Germinal center (tissue), 1 donor: ENCODE data around the gene HELZ.
"Not testable (repeated sequence)": the region's sequence is repeated elsewhere in the genome, so short reads cannot be mapped to it uniquely, and the experiment has no call there.

Experiments
- DNase-seq: peaks from one replicate; pipeline ENCODE4 v3.0.0; 2012; ENCODE audit warnings: mixed read lengths, low spot score

Gene HELZ

GRCh38 chr17:67119102-67119501 is 125.9 kb downstream of the HELZ start:
- DNase-seq = no peak

DNA sequence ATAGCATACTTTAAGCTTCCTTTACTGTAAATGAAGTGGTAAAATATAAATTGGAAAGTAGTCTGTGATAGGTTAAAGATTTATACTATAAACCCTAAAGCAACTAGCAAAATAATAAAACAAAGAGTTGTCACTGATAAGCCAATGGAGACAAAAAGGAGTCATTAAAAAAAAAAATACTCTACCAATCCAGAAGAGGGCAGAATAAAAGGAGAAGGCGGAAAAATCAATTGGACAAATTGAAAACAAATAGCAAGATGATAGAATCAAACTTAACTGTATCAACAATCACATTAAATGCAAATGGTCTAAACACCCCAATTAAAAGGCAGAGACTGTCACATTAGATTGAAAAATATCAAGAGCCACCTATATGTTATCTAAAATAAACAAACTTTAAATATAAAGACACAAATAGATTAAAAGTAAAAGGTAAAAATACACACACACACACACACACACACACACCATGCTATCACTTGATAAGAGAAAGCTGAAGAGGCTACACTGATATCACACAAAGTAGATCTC is 128.9 kb downstream of the HELZ start:
- no peak for DNase-seq

DNA sequence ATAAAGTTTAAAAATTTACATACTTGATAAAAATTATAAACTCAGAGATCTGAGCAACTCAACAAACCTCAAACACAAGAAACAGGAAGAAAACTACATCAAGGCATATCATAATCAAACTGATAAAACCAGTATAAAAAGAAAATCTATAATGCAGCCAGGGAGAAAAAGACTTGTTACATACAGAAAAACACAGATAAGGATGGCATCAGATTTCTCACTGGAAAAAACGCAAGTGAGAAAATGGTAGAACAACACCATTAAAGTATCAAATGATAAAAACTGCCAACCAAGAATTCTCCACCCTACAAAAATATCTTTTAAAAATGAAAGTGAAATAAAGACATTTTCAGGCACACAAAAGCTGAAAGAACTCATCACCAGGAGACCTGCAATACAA is 129.6 kb downstream of the HELZ start:
- no peak for DNase-seq

DNA sequence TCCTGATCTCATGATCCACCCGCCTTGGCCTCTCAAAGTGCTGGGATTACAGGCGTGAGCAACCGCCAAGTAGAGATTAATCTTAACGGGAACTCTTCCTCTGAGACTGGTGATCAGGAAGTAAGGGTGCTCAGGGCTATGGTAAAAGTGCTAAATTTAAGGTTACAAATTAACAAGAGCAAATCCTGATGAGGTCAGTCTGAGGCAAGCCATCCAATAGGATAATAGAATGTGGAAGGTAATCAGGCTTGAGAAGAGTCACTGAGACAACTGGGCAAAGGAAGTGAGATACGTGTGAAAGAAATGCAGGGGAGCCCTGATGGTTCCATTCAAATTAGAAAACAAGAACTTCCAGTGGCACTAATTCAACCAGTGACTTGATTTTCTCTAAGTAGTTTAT is 131.5 kb downstream of the HELZ start:
- DNase-seq = no peak

- no peak for DNase-seq
Observed at GRCh38 chr17:67111808-67112207, 133.2 kb downstream of the HELZ start.

GRCh38 chr17:67111327-67111726 is 133.7 kb downstream of the HELZ start:
- no peak for DNase-seq

- no peak for DNase-seq
Observed at GRCh38 chr17:67110619-67111018, 134.4 kb downstream of the HELZ start.

- no peak for DNase-seq
Observed at GRCh38 chr17:67109111-67109510, 135.9 kb downstream of the HELZ start.

GRCh38 chr17:67107811-67108775 is 136.9 kb downstream of the HELZ start:
- no peak for DNase-seq

GRCh38 chr17:67107171-67107570 is 137.8 kb downstream of the HELZ start:
- no peak for DNase-seq

GRCh38 chr17:67105213-67105612 is 139.8 kb downstream of the HELZ start:
- DNase-seq = no peak

GRCh38 chr17:67104641-67105040 is 140.4 kb downstream of the HELZ start:
- DNase-seq = not testable (repeated sequence)

GRCh38 chr17:67098006-67098405 is 147.0 kb downstream of the HELZ start:
- DNase-seq = no peak

DNA sequence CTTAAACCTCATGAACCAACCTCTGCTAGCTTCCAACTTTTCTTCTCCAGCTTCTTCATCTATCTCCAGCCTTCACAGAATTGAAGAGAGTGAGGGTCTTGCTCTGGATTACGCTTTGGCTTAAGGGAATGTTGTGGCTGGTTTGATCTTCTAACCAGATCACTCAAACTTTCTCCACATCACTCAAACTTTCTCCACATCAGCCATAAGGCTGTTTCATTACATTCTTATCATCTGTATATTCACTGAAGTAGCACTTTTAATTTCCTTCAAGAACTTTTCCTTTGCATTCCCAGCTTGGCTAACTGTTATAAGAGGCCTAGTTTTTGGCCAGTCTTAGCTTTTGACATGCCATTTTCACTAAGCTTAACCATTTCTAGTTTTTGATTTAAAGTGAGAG is 148.4 kb downstream of the HELZ start:
- no peak for DNase-seq

GRCh38 chr17:67095803-67096202 is 149.2 kb downstream of the HELZ start:
- DNase-seq = no peak

DNA sequence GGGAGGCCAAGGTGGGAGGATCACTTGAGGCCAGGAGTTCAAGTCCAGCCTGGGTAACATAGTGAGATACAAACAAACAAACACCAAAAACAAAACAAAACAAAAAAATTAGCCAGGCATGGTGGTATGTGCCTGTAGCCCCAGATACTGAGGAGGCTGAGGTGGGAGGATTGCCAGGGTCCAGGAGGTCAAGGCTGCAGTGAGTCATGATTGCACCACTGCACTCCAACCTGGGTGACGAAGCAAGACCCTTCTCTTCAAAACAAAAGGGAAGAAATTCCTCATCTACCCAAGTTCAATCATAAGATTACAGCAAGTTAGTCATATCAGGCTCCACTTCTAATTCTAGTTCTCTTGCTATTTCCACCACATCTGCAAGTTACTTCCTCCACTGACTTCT is 149.7 kb downstream of the HELZ start:
- not testable (repeated sequence) for DNase-seq

- DNase-seq = no peak
Observed at GRCh38 chr17:67093348-67093747, 151.6 kb downstream of the HELZ start.

DNA sequence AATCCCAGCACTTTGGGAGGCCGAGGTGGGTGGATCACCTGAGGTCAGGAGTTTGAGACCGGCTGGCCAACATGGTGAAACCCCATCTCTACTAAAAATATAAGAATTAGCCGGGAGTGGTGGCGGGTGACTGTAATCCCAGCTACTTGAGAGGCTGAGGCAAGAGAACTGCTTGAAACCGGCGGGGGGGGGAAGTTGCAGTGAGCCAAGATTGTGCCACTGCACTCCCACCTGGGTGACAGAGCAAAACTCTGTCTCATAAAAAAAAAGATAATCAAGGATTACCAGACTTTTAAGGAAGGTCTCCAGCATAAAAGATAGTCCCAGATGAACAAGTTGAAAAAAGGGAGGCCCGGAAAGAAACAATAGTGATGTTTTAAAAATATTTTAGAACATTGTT is 152.3 kb downstream of the HELZ start:
- not testable (repeated sequence) for DNase-seq

GRCh38 chr17:67092291-67092690 is 152.7 kb downstream of the HELZ start:
- DNase-seq = no peak

DNA sequence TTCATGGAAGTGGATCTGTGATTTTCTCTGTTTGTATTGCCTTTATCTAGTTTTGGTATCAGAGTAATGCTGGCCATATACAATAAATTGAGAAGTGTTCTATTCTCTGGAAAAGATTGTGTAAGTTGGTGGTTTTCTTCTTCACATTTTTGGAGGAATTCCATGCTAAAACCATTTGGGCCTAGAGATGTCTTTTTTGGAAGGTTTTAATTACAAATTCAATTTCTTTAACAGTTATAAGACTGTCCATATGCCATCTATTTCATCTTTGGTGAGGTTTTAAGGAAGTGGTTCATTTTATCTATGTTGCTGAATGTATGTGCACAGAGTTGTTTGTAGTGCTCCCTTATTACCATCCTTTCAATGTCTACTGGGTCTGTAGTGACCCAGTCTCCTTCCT is 154.7 kb downstream of the HELZ start:
- no peak for DNase-seq

DNA sequence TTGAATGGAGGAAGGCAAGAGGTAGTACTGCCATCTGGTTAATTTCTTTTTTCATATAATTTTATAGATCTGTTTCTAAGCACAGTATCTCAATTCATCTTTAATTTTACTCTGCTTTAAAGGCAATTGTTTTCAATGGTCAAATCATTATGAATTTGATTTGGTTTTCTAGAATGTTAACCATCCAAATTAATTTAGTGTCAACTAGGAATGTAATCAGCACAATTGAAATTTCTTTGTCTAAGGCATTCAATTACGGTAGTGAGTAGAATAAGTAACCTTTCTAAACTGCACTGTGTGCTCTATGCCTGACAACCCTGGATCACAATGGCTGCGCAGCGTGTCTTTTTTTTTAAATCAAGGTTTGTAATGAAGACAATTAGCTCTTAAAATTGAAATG is 156.4 kb downstream of the HELZ start:
- no peak for DNase-seq

GRCh38 chr17:67085406-67085805 is 159.6 kb downstream of the HELZ start:
- no peak for DNase-seq

DNA sequence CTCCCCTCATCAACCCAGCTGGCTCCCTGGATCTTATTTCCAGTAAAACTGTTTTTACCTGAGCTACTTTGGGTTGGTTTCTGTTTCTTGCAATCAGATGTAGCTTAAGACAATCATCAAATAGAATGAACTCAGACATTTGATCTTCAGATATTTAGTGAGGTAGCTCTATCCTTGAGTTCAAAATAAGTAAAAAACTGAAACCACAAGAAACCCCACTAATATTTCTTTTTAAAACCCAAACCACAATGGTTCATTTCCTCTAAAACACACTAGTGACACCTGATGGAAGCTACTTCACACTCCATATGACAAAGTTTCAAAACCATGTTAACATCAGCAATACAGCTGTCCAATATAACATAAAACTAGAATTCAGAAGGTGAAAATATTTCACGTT is 162.9 kb downstream of the HELZ start:
- DNase-seq = peak; percentile 9

DNA sequence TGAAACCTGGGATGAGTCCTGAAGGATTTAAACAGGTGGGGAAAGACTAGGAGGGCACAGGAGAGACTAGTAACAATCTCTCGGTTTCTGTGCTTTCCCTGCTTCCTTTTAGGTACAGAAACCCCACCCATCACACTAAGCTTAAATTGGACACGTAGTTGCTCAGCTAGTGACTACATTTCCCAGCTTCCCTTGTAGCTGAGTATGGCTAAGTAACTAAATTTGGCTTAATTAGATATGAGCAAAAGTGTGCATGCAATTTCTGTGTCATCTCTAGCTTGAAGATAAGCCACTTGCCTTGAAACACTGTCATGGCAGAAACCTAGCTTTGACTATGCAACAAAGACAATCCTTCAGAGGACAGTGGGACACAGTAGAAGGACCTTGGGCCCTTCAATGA is 164.2 kb downstream of the HELZ start:
- no peak for DNase-seq
